SK-N-SH (cell line): ENCODE measurements around the gene CEP112. TPM values are rescaled to one million over a fixed set of nuclear protein-coding genes. Genes with fewer than 3 reads are reported as not detected.

Experiments used
- CTCF ChIA-PET: fragments of 300-600, 350-600 bp; formaldehyde crosslinking; extraction: SDS; loops from one replicate; lab custom pipeline; 2021; lab: Yijun Ruan, JAX
- POLR2A ChIA-PET: fragments of 350-600 bp; sonication (Branson Sonifier 250); formaldehyde crosslinking; extraction: SDS; loops from one replicate; lab custom pipeline; 2020; ENCODE audit warnings: antibody characterized with exemption, inconsistent platforms; lab: Yijun Ruan, JAX
- DNase-seq: peaks from one replicate; pipeline ENCODE4 v3.0.0; 2012
- H2AFZ ChIP-seq: fragments of 200-600 bp; sonication (generic); 2 replicates; pipeline ENCODE4 v1.8.1; 2016; ENCODE audit warnings: antibody characterized with exemption, mild to moderate bottlenecking, low read depth
- H3F3A ChIP-seq: fragments of 200-600 bp; sonication (generic); replicated peaks from 2 replicates; pipeline ENCODE3; 2016; ENCODE audit warnings: antibody characterized with exemption, mild to moderate bottlenecking; ENCODE audit not compliant: insufficient read depth
- H3K27ac ChIP-seq, 2 experiments: fragments of 200-500 bp in 1 of 2; fragments of 200-600 bp in 1 of 2; sonication (Bioruptor generic) in 1 of 2; sonication (generic), shearing (Covaris generic) in 1 of 2; 2 replicates each; pipeline versions ENCODE4 v1.5.1 to v1.6.1; 2014 to 2016; ENCODE audit warnings: low read depth in 2 of 2, inconsistent platforms in 1 of 2, low read length in 1 of 2, mild to moderate bottlenecking in 1 of 2, mixed read lengths in 1 of 2
- H3K27me3 ChIP-seq: fragments of 200-600 bp; sonication (generic), shearing (Covaris generic); 2 replicates; pipeline ENCODE4 v1.6.1; 2016; ENCODE audit warnings: mixed run types; ENCODE audit not compliant: insufficient read depth
- H3K36me3 ChIP-seq, 2 experiments: fragments of 200-500 bp in 1 of 2; fragments of 200-600 bp in 1 of 2; sonication (Bioruptor generic) in 1 of 2; sonication (generic) in 1 of 2; replicated peaks in 1 of 2; 2 replicates each; pipeline versions ENCODE3 to v1.5.1; 2014 to 2016; ENCODE audit warnings: low read length in 1 of 2, mild to moderate bottlenecking in 1 of 2; ENCODE audit not compliant: insufficient read depth in 2 of 2, control insufficient read depth in 1 of 2
- H3K4me1 ChIP-seq, 2 experiments: fragments of 200-500 bp in 1 of 2; fragments of 200-600 bp in 1 of 2; sonication (Bioruptor generic) in 1 of 2; sonication (generic), shearing (Covaris generic) in 1 of 2; 2 replicates each; pipeline versions ENCODE4 v1.5.1 to v1.6.1; 2014 to 2016; ENCODE audit warnings: low read depth in 1 of 2, low read length in 1 of 2, mixed run types in 1 of 2; ENCODE audit not compliant: insufficient read depth in 2 of 2, control insufficient read depth in 1 of 2
- H3K4me2 ChIP-seq: fragments of 200-600 bp; sonication (generic), shearing (Covaris generic); 2 replicates; pipeline ENCODE4 v1.6.1; 2017; ENCODE audit warnings: mixed run types
- H3K4me3 ChIP-seq, 2 experiments: fragments of 200-500 bp in 1 of 2; fragments of 200-600 bp in 1 of 2; sonication (Bioruptor generic) in 1 of 2; sonication (generic), shearing (Covaris generic) in 1 of 2; 2 replicates each; pipeline versions ENCODE4 v1.5.1 to v1.8.1; 2014 to 2016; ENCODE audit warnings: low read depth in 2 of 2, inconsistent platforms in 1 of 2, low read length in 1 of 2, mild to moderate bottlenecking in 1 of 2, mixed read lengths in 1 of 2, moderate library complexity in 1 of 2
- H3K79me2 ChIP-seq: fragments of 200-600 bp; sonication (generic); 2 replicates; pipeline ENCODE4 v1.8.1; 2017; ENCODE audit warnings: mild to moderate bottlenecking; ENCODE audit not compliant: insufficient read depth
- H3K9ac ChIP-seq: fragments of 200-600 bp; sonication (generic); 2 replicates; pipeline ENCODE4 v1.6.1; 2017; ENCODE audit warnings: mixed run types
- H3K9me2 ChIP-seq: fragments of 200-600 bp; sonication (generic); 2 replicates; pipeline ENCODE4 v1.6.1; 2017; ENCODE audit warnings: mixed run types
- H3K9me3 ChIP-seq: fragments of 200-600 bp; sonication (generic); 2 replicates; pipeline ENCODE4 v1.6.1; 2017; ENCODE audit warnings: mixed run types, mild to moderate bottlenecking, moderate library complexity
- H4K20me1 ChIP-seq: fragments of 200-600 bp; sonication (generic); 2 replicates; pipeline ENCODE4 v1.6.1; 2017; ENCODE audit warnings: mild to moderate bottlenecking, mixed run types; ENCODE audit not compliant: insufficient read depth
- CHD2 ChIP-seq: fragments of 150-350 bp; IDR thresholded peaks from 2 replicates; pipeline ENCODE4 v1.6.1; 2018; ENCODE audit warnings: low read length; ENCODE audit not compliant: partially characterized antibody
- ELF1 ChIP-seq: IDR thresholded peaks from 2 replicates; pipeline ENCODE4 v1.4.0; 2012
- EP300 ChIP-seq, 2 experiments: IDR thresholded peaks; 2 replicates each; pipeline versions ENCODE4 v1.4.0 to v1.6.1; 2012; ENCODE audit warnings: borderline replicate concordance in 1 of 2, low read depth in 1 of 2, low read length in 1 of 2
- FOSL2 ChIP-seq: IDR thresholded peaks from 2 replicates; pipeline ENCODE4 v1.4.0; 2012; ENCODE audit warnings: low read depth, mild to moderate bottlenecking, moderate library complexity, borderline replicate concordance
- FOXJ3 ChIP-seq: sonication (generic); formaldehyde crosslinking; IDR thresholded peaks from 2 replicates; pipeline ENCODE4 v1.5.1; 2020; ENCODE audit warnings: mild to moderate bottlenecking, missing genetic modification reagents
- IRF3 ChIP-seq: fragments of 150-350 bp; IDR thresholded peaks from 2 replicates; pipeline ENCODE4 v1.6.1; 2016; ENCODE audit warnings: mild to moderate bottlenecking, low read depth, low read length
- JUND ChIP-seq: IDR thresholded peaks from 2 replicates; pipeline ENCODE4 v1.4.0; 2012
- MXI1 ChIP-seq: IDR thresholded peaks from 2 replicates; pipeline ENCODE4 v1.6.1; 2012; ENCODE audit warnings: mild to moderate bottlenecking, low read depth, low read length, improper control_type of control experiment
- NFIC ChIP-seq: IDR thresholded peaks from 2 replicates; pipeline ENCODE4 v1.4.0; 2012; ENCODE audit warnings: borderline replicate concordance
- NRF1 ChIP-seq: IDR thresholded peaks from 2 replicates; pipeline ENCODE4 v1.6.1; 2012; ENCODE audit warnings: low read depth, mild to moderate bottlenecking, low read length
- PBX3 ChIP-seq: IDR thresholded peaks from 2 replicates; pipeline ENCODE4; 2012
- RAD21 ChIP-seq: IDR thresholded peaks from 2 replicates; pipeline ENCODE4 v1.6.1; 2012; ENCODE audit warnings: mild to moderate bottlenecking, low read length
- RCOR1 ChIP-seq: fragments of 150-350 bp; IDR thresholded peaks from 2 replicates; pipeline ENCODE4 v1.6.1; 2017; ENCODE audit warnings: antibody characterized with exemption, low read length
- TEAD4 ChIP-seq: IDR thresholded peaks from 2 replicates; pipeline ENCODE4 v1.4.0; 2012; ENCODE audit warnings: mild to moderate bottlenecking, borderline replicate concordance; ENCODE audit not compliant: insufficient read depth
- WGBS: methylation state at CpG from one replicate; pipeline ENCODE4 v1.1.6; 2017; ENCODE audit warnings: low lambda C conversion rate; 5-methylcytosine and 5-hydroxymethylcytosine counted together
- polyA plus RNA-seq, 3 experiments: library from polyadenylated mRNA; depleted of rRNA; stranded (reverse); fragments of >200 nt; gene quantifications; 2 replicates each; pipeline ENCODE4 v1.2.3, GENCODE V29; 2012

Gene CEP112
- polyA plus RNA-seq, 1 of the 3 experiments (the other 2 are of a cell fraction): 7.9 TPM

- Histone ChIP-seq H3K4me1 (no peaks in the 10 kb centered on the region), H2AFZ (no peak overlapping the region), H3K4me2 (no peak overlapping the region), H3K9me2 (no peaks in the 10 kb centered on the region), H3K79me2 (no peaks in the 10 kb centered on the region), H3K4me3 (no peak overlapping the region), H3F3A (no peaks in the 10 kb centered on the region), H3K27me3 (no peaks in the 10 kb centered on the region), H3K9me3 (no peaks in the 10 kb centered on the region), H3K36me3 (no peaks in the 10 kb centered on the region), H3K27ac (no peak overlapping the region), H4K20me1 (no peaks in the 10 kb centered on the region), H3K9ac (no peak overlapping the region)
- no peak for DNase-seq
- TF ChIP-seq MXI1 (no peak), IRF3 (no peak), RAD21 (no peak), EP300 (IDR thresholded peaks at IDR 0.05; ENCODE audit: borderline replicate concordance in 1 of 2, low read depth in 1 of 2, low read length in 1 of 2) (no peak), NFIC (no peak), FOSL2 (no peak), TEAD4 (no peak)
- POLR2A ChIA-PET: no interaction called here
- CTCF ChIA-PET: no interaction called here
Observed at GRCh38 chr17:65626451-65626850, 565.5 kb downstream of the CEP112 start.

DNA sequence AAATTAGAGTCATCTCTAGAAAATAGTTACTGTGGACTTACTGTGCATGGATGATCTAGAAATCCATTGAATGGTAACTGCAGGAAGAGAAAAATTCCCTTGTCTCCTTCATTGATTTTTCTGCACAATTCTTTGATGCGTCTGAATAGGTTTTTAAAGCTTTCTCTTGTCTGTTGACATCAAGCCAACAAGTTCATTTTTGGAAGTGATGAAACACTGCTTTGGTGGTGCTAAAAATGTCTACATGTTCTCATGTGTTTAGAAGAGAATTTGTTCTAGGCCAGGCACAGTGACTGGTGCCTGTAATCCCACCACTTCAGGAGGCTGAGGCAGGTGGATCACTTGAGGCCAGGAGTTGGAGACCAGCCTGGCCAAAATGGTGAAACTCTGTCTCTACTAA lies 573.4 kb downstream of the CEP112 start:
- H4K20me1 ChIP-seq: no peaks in the 10 kb centered on the region
- CTCF ChIA-PET: interaction anchor here (1.0 to 1.3 kb wide), 2 partner anchors 9 to 10 kb away, joined by 3 to 4 read pairs; no protein-coding TSS in a partner anchor
- H3K9ac ChIP-seq: no peak overlapping the region
- DNase-seq: no peak
- no peaks in the 10 kb centered on the region for H3K9me3 ChIP-seq
- no peaks in the 10 kb centered on the region for H3K36me3 ChIP-seq
- H3K27me3 ChIP-seq: no peaks in the 10 kb centered on the region
- POLR2A ChIA-PET: interaction anchor here (0.6 kb wide), 1 partner anchor 8 kb away, joined by 3 read pairs; no protein-coding TSS in a partner anchor
- H3F3A ChIP-seq: peaks cover 3% of the 10 kb centered on the region
- TF ChIP-seq ELF1 (no peak), FOXJ3 (CRISPR knock-in tag) (no peak), MXI1 (no peak), JUND (no peak), CHD2 (no peak), NRF1 (no peak), PBX3 (no peak), RCOR1 (no peak)
- no peaks in the 10 kb centered on the region for H3K79me2 ChIP-seq
- H3K27ac ChIP-seq: no peak overlapping the region
- no peaks in the 10 kb centered on the region for H3K9me2 ChIP-seq
- WGBS: 100% methylated on average over 1 of the region's 1 CpG
- H3K4me1 ChIP-seq: no peaks in the 10 kb centered on the region
- no peak overlapping the region for H2AFZ ChIP-seq
- no peak overlapping the region for H3K4me3 ChIP-seq
- no peak overlapping the region for H3K4me2 ChIP-seq
